IPS-20b (cell line): Measurements from ENCODE around the gene DLG2.

Experiments used
- H3K27ac ChIP-seq: one replicate; pipeline ENCODE4 v1.5.1; 2013; ENCODE audit warnings: low read length
- H3K27me3 ChIP-seq: 2 replicates; pipeline ENCODE4 v1.6.1; 2013; ENCODE audit warnings: mild to moderate bottlenecking, low read length, inconsistent platforms; ENCODE audit not compliant: insufficient read depth
- H3K36me3 ChIP-seq: 2 replicates; pipeline ENCODE4 v1.6.1; 2013; ENCODE audit warnings: low read depth, mild to moderate bottlenecking, inconsistent platforms, low read length, moderate library complexity; ENCODE audit not compliant: insufficient read depth
- H3K4me1 ChIP-seq: 2 replicates; pipeline ENCODE4 v1.6.1; 2013; ENCODE audit warnings: mild to moderate bottlenecking, control low read depth, inconsistent platforms, low read length, moderate library complexity; ENCODE audit not compliant: insufficient read depth
- H3K4me3 ChIP-seq: 2 replicates; pipeline ENCODE4 v1.5.1; 2013; ENCODE audit warnings: mild to moderate bottlenecking, low read length, inconsistent platforms
- H3K9ac ChIP-seq: 2 replicates; pipeline ENCODE4 v1.6.1; 2013; ENCODE audit warnings: low read depth, mild to moderate bottlenecking, inconsistent platforms, low read length, moderate library complexity
- H3K9me3 ChIP-seq: 2 replicates; pipeline ENCODE4 v1.6.1; 2013; ENCODE audit warnings: mild to moderate bottlenecking, low read depth, low read length, inconsistent platforms; ENCODE audit not compliant: insufficient read depth

Gene DLG2

GRCh38 chr11:83554876-83555275 is 2072.3 kb downstream of the DLG2 start:
- no peak overlapping the region for H3K4me3 ChIP-seq
- no peaks in the 10 kb centered on the region for H3K27me3 ChIP-seq
- no peak overlapping the region for H3K9ac ChIP-seq
- no peaks in the 10 kb centered on the region for H3K9me3 ChIP-seq
- no peaks in the 10 kb centered on the region for H3K4me1 ChIP-seq
- no peaks in the 10 kb centered on the region for H3K36me3 ChIP-seq
- H3K27ac ChIP-seq: no peak overlapping the region

- Histone ChIP-seq H3K36me3 (no peaks in the 10 kb centered on the region), H3K9me3 (no peaks in the 10 kb centered on the region), H3K27ac (no peak overlapping the region), H3K27me3 (no peaks in the 10 kb centered on the region), H3K4me1 (peaks cover 7% of the 10 kb centered on the region; the same call in 1 of the 2 replicates), H3K4me3 (no peak overlapping the region), H3K9ac (no peak overlapping the region)
These were observed 2077.0 kb downstream of the DLG2 start for GRCh38 chr11:83549984-83550667.

- no peak overlapping the region for H3K4me3 ChIP-seq
- peaks cover 7% of the 10 kb centered on the region; the same call in 1 of the 2 replicates for H3K4me1 ChIP-seq
- H3K9me3 ChIP-seq: no peaks in the 10 kb centered on the region
- no peak overlapping the region for H3K9ac ChIP-seq
- H3K36me3 ChIP-seq: no peaks in the 10 kb centered on the region
- no peak overlapping the region for H3K27ac ChIP-seq
- H3K27me3 ChIP-seq: no peaks in the 10 kb centered on the region
These were observed 2080.8 kb downstream of the DLG2 start for GRCh38 chr11:83546368-83546767.

GRCh38 chr11:83545494-83546260 is 2081.5 kb downstream of the DLG2 start:
- Histone ChIP-seq H3K36me3 (no peaks in the 10 kb centered on the region), H3K27me3 (no peaks in the 10 kb centered on the region), H3K4me1 (peaks cover 7% of the 10 kb centered on the region; the same call in 1 of the 2 replicates), H3K9ac (no peak overlapping the region), H3K4me3 (no peak overlapping the region), H3K9me3 (no peaks in the 10 kb centered on the region), H3K27ac (no peak overlapping the region)

GRCh38 chr11:83544846-83545245 is 2082.3 kb downstream of the DLG2 start:
- Histone ChIP-seq H3K36me3 (no peaks in the 10 kb centered on the region), H3K27me3 (no peaks in the 10 kb centered on the region), H3K9ac (no peak overlapping the region), H3K4me3 (no peak overlapping the region), H3K9me3 (no peaks in the 10 kb centered on the region), H3K27ac (no peak overlapping the region), H3K4me1 (peaks cover 7% of the 10 kb centered on the region; the same call in 1 of the 2 replicates)

- Histone ChIP-seq H3K27me3 (no peaks in the 10 kb centered on the region), H3K9me3 (no peaks in the 10 kb centered on the region), H3K36me3 (no peaks in the 10 kb centered on the region), H3K9ac (no peak overlapping the region), H3K4me3 (no peak overlapping the region), H3K27ac (no peak overlapping the region), H3K4me1 (peaks cover 7% of the 10 kb centered on the region; the same call in 1 of the 2 replicates)
These were observed 2083.3 kb downstream of the DLG2 start for GRCh38 chr11:83543706-83544439.

- Histone ChIP-seq H3K9me3 (no peaks in the 10 kb centered on the region), H3K27ac (no peak overlapping the region), H3K27me3 (no peaks in the 10 kb centered on the region), H3K4me3 (no peak overlapping the region), H3K36me3 (no peaks in the 10 kb centered on the region), H3K4me1 (peaks cover 7% of the 10 kb centered on the region; the same call in 1 of the 2 replicates), H3K9ac (no peak overlapping the region)
These were observed 2084.3 kb downstream of the DLG2 start for GRCh38 chr11:83542861-83543260.

GRCh38 chr11:83540728-83541127 is 2086.4 kb downstream of the DLG2 start:
- H3K36me3 ChIP-seq: no peaks in the 10 kb centered on the region
- no peak overlapping the region for H3K4me3 ChIP-seq
- no peak overlapping the region for H3K27ac ChIP-seq
- no peaks in the 10 kb centered on the region for H3K9me3 ChIP-seq
- H3K9ac ChIP-seq: no peak overlapping the region
- peaks cover 4% of the 10 kb centered on the region; the same call in 1 of the 2 replicates for H3K4me1 ChIP-seq
- H3K27me3 ChIP-seq: no peaks in the 10 kb centered on the region

DNA sequence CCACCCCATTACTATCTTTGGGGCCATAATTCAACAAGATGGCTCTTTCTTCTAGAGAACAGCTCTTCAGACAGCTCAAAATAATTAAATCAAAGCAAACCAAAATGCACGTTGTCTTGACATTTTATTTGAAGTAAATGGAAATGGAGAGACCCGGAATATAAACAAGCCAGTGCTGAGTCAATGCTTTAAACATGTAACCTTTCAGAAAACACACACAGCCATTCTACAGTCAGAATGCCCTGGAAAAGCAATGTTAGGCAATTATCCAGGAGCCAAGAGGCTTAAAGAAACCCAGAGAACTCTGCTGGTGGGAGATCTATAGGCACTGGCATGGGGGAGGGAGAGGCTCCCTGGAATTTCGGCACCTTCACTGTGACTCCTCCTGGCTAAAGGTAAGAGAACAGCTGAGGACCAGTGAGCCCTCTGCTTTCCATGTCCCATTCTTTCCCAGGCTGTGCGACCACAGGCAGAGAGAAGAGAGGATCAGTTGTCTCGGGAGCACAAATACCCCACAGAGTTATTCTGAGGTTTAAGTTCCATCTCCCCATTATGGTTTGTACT is 2086.9 kb downstream of the DLG2 start:
- Histone ChIP-seq H3K9me3 (no peaks in the 10 kb centered on the region), H3K27ac (no peak overlapping the region), H3K4me3 (no peak overlapping the region), H3K9ac (no peak overlapping the region), H3K4me1 (no peaks in the 10 kb centered on the region), H3K27me3 (no peaks in the 10 kb centered on the region), H3K36me3 (no peaks in the 10 kb centered on the region)

DNA sequence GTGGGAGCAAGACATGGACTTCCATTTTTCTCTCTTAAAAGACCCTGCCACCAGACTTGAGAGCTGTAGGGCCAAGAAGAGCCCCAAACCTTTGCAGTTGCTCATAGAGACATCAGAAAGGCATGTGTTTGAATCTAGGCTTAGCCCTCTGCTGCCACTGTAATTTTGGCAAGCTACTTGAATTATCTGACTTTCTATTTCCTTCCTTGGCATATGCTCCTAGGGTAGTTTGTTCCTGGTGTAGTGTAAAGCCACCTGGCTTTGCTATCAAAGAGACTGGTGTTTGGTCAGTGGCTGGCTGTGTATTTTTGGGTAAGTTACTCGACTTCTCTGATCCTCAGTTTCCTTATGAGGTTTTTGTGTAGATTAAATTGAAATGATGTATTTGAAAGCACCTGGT is 2088.9 kb downstream of the DLG2 start:
- H3K9ac ChIP-seq: no peak overlapping the region
- no peak overlapping the region for H3K4me3 ChIP-seq
- H3K27ac ChIP-seq: no peak overlapping the region
- no peaks in the 10 kb centered on the region for H3K27me3 ChIP-seq
- no peaks in the 10 kb centered on the region for H3K9me3 ChIP-seq
- H3K4me1 ChIP-seq: no peaks in the 10 kb centered on the region
- no peaks in the 10 kb centered on the region for H3K36me3 ChIP-seq

- no peak overlapping the region for H3K4me3 ChIP-seq
- H3K27me3 ChIP-seq: no peaks in the 10 kb centered on the region
- H3K4me1 ChIP-seq: no peaks in the 10 kb centered on the region
- no peak overlapping the region for H3K9ac ChIP-seq
- no peaks in the 10 kb centered on the region for H3K9me3 ChIP-seq
- no peak overlapping the region for H3K27ac ChIP-seq
- no peaks in the 10 kb centered on the region for H3K36me3 ChIP-seq
These were observed 2090.0 kb downstream of the DLG2 start for GRCh38 chr11:83537131-83537610.
